ENCODE measurements around the gene PEX6.
"Not testable (repeated sequence)": the region's sequence is repeated elsewhere in the genome, so short reads cannot be mapped to it uniquely, and the experiment has no call there.

Gene PEX6

DNA sequence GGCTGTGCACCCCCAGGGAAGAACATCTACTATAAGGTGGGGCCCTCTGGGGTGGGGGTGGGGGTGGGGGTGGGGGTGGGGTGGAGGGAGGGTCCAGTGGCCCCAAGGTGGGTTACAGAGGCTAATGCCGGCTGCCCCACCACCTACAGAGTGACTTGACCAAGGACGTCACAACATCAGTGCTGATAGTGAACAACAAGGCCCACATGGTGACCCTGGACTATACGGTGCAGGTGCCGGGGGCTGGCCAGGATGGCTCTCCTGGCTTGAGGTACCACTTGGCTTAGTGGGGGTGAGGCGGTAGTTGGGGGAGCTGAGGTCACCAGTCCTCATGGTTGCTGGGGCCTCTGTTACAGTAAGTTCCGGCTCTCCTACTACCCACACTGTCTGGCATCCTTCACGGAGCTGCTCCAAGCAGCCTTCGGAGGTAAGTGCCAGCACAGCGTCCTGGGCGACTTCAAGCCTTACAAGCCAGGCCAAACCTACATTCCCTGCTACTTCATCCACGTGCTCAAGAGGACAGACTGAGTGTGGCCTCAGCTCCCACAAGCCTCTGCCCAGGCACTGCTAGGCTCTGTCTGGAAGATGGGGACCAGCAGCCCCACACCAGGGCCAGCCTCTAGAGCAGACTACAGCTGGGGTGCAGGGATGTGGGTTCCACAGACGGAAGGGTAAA, 15.7 kb downstream of the PEX6 start:
- TF ChIP-seq YY1 (IDR thresholded peaks at IDR 0.05; ENCODE audit: insufficient read depth, insufficient read length) (no peak), SUZ12 (IDR thresholded peaks at IDR 0.05; ENCODE audit: extremely low read depth, insufficient read depth, insufficient read length) (no peak), ZNF274 (IDR thresholded peaks at IDR 0.05; ENCODE audit: low read depth, low read length) (no peak)
- Histone ChIP-seq H3K4me3 (ENCODE audit: insufficient read length, low read depth) (no peak overlapping the region), H3K4me1 (ENCODE audit: insufficient read depth, insufficient read length) (peaks cover 18% of the 10 kb centered on the region), H3K9me3 (ENCODE audit: insufficient read depth, low read length) (no peaks in the 10 kb centered on the region), H3K27me3 (ENCODE audit: insufficient read depth, insufficient read length) (peaks cover 18% of the 10 kb centered on the region), H3K9ac (ENCODE audit: insufficient read length, low read depth) (no peak overlapping the region), H3K36me3 (ENCODE audit: insufficient read depth, insufficient read length, low read length) (peaks cover 56% of the 10 kb centered on the region)
- DNase-seq (ENCODE audit: low read depth, low spot score), result no peak

DNA sequence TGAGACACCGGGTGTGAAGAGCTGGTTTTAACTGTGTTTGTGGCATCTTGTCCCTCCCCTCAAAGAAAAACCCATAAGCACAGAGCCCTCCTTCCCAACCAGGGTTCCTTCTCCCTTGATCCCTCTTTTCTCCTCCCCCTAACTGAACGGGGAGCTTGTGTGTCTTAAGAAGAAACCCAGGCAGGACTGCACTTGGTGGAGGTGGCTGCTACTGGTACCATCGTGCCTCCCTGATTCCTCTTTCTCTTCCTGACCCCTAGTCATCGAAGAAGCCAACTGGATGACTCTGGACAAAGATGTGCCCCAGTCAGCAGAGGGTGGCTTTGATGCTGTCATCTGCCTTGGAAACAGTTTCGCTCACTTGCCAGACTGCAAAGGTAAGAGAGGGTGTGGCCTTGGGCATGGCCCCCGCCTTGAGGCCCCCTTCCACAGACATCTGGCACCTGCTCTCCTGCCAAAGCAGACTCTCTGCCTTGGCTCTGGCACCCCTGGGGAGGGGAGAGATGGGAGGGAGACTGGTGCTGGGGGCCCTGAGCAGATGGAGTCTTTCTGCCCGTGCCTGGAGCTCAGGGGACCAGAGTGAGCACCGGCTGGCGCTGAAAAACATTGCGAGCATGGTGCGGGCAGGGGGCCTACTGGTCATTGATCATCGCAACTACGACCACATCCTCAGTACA, 16.3 kb downstream of the PEX6 start:
- Histone ChIP-seq H3K4me3 (ENCODE audit: insufficient read length, low read depth) (no peak overlapping the region), H3K27me3 (ENCODE audit: insufficient read depth, insufficient read length) (peaks cover 18% of the 10 kb centered on the region), H3K9me3 (ENCODE audit: insufficient read depth, low read length) (no peaks in the 10 kb centered on the region), H3K9ac (ENCODE audit: insufficient read length, low read depth) (no peak overlapping the region), H3K36me3 (ENCODE audit: insufficient read depth, insufficient read length, low read length) (peaks cover 52% of the 10 kb centered on the region), H3K4me1 (ENCODE audit: insufficient read depth, insufficient read length) (peaks cover 18% of the 10 kb centered on the region)
- no peak for DNase-seq (ENCODE audit: low read depth, low spot score)
- no peak for TF ChIP-seq YY1 (IDR thresholded peaks at IDR 0.05; ENCODE audit: insufficient read depth, insufficient read length)

- H3K27me3 ChIP-seq (ENCODE audit: insufficient read depth, insufficient read length), result peaks cover 18% of the 10 kb centered on the region
- peaks cover 46% of the 10 kb centered on the region for H3K36me3 ChIP-seq (ENCODE audit: insufficient read depth, insufficient read length, low read length)
- no peak for DNase-seq (ENCODE audit: low read depth, low spot score)
- no peak for TF ChIP-seq YY1 (IDR thresholded peaks at IDR 0.05; ENCODE audit: insufficient read depth, insufficient read length)
- no peak overlapping the region for H3K9ac ChIP-seq (ENCODE audit: insufficient read length, low read depth)
- H3K9me3 ChIP-seq (ENCODE audit: insufficient read depth, low read length), result no peaks in the 10 kb centered on the region
- H3K4me3 ChIP-seq (ENCODE audit: insufficient read length, low read depth), result no peak overlapping the region
- H3K4me1 ChIP-seq (ENCODE audit: insufficient read depth, insufficient read length), result peaks cover 15% of the 10 kb centered on the region
Measured at GRCh38 chr6:42962096-42962495, 16.9 kb downstream of the PEX6 start.

GRCh38 chr6:42961020-42961470, 17.9 kb downstream of the PEX6 start:
- H3K4me3 ChIP-seq (ENCODE audit: insufficient read length, low read depth), result peak overlapping the region; percentile 41
- no peaks in the 10 kb centered on the region for H3K9me3 ChIP-seq (ENCODE audit: insufficient read depth, low read length)
- H3K9ac ChIP-seq (ENCODE audit: insufficient read length, low read depth), result peak overlapping the region; percentile 63
- peaks cover 18% of the 10 kb centered on the region for H3K27me3 ChIP-seq (ENCODE audit: insufficient read depth, insufficient read length)
- peaks cover 15% of the 10 kb centered on the region for H3K4me1 ChIP-seq (ENCODE audit: insufficient read depth, insufficient read length)
- H3K36me3 ChIP-seq (ENCODE audit: insufficient read depth, insufficient read length, low read length), result peaks cover 40% of the 10 kb centered on the region
- TF ChIP-seq ZNF274 (IDR thresholded peaks at IDR 0.05; ENCODE audit: low read depth, low read length) (no peak), SUZ12 (IDR thresholded peaks at IDR 0.05; ENCODE audit: extremely low read depth, insufficient read depth, insufficient read length) (no peak), YY1 (IDR thresholded peaks at IDR 0.05; ENCODE audit: insufficient read depth, insufficient read length) (no peak)
- DNase-seq (ENCODE audit: low read depth, low spot score), result no peak

DNA sequence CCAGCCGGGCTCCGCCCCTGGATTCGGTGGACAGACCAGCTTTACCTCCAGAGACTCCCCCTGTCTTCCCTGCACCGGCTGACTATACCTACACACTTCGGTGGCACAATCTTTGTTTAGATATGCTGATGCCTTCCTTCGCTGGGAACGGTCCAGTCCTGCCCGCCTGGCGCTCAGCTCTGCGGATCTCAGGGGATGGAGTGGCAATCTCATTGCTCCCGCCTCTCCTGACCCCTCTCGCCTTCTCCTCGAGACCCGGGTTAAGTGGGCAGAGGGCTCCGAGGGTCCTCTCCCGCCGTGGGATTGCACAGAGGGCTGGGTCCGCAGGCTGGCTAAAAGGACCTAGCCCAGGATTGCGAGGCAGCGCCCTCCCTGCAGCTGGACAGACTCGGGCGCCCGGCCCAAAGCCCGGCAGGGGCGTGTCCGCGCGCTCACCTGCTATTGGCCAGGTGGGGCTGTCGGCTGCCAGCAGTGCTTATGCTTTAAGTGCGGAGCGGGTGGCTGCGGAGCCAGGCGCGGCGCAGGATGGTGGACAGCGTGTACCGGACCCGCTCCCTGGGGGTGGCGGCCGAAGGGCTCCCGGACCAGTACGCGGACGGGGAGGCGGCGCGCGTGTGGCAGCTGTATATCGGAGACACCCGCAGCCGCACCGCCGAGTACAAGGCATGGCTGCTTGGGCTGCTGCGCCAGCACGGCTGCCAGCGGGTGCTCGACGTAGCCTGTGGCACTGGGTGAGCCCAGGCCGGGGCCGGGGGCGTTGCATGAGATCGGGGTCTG, 18.6 kb downstream of the PEX6 start, which contains the start of gene GNMT:
Gene GNMT, plus strand, starts transcription at position 512 of the 777 bp plus-strand sequence. Its CDS starts 14 bp downstream, at position 526.
- peaks cover 15% of the 10 kb centered on the region for H3K4me1 ChIP-seq (ENCODE audit: insufficient read depth, insufficient read length)
- no peak for DNase-seq (ENCODE audit: low read depth, low spot score)
- H3K9ac ChIP-seq (ENCODE audit: insufficient read length, low read depth), result peak within 1 kb of the TSS; percentile 63
- H3K9me3 ChIP-seq (ENCODE audit: insufficient read depth, low read length), result no peaks in the 10 kb centered on the region
- TF ChIP-seq SUZ12 (IDR thresholded peaks at IDR 0.05; ENCODE audit: extremely low read depth, insufficient read depth, insufficient read length) (no peak), ZNF274 (IDR thresholded peaks at IDR 0.05; ENCODE audit: low read depth, low read length) (no peak), YY1 (IDR thresholded peaks at IDR 0.05; ENCODE audit: insufficient read depth, insufficient read length) (no peak)
- peaks cover 35% of the 10 kb centered on the region for H3K36me3 ChIP-seq (ENCODE audit: insufficient read depth, insufficient read length, low read length)
- H3K4me3 ChIP-seq (ENCODE audit: insufficient read length, low read depth), result peak within 1 kb of the TSS; percentile 41
- peaks cover 18% of the 10 kb centered on the region for H3K27me3 ChIP-seq (ENCODE audit: insufficient read depth, insufficient read length)

DNA sequence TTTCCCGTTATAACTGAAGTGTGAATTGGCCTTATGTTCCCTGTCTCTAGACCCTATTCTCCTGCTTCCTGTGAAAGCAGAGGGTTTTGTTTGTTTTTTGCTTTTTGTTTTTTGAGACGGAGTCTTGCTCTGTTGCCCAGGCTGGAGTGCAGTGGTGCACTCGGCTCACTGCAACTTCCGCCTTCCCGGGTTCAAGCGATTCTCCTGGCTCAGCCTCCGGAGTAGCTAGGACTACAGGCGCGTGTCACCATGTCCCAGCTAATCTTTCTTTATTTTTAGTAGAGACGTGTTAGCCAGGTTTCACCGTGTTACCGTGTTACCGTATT, 19.1 kb downstream of the PEX6 start:
- peaks cover 29% of the 10 kb centered on the region for H3K36me3 ChIP-seq (ENCODE audit: insufficient read depth, insufficient read length, low read length)
- DNase-seq (ENCODE audit: low read depth, low spot score), result no peak
- H3K9me3 ChIP-seq (ENCODE audit: insufficient read depth, low read length), result no peaks in the 10 kb centered on the region
- peak overlapping the region; percentile 41 for H3K4me3 ChIP-seq (ENCODE audit: insufficient read length, low read depth)
- no peak for TF ChIP-seq ZNF274 (IDR thresholded peaks at IDR 0.05; ENCODE audit: low read depth, low read length)
- TF ChIP-seq YY1 (IDR thresholded peaks at IDR 0.05; ENCODE audit: insufficient read depth, insufficient read length), result no peak
- TF ChIP-seq SUZ12 (IDR thresholded peaks at IDR 0.05; ENCODE audit: extremely low read depth, insufficient read depth, insufficient read length), result no peak
- H3K9ac ChIP-seq (ENCODE audit: insufficient read length, low read depth), result peak overlapping the region; percentile 63
- peaks cover 15% of the 10 kb centered on the region for H3K4me1 ChIP-seq (ENCODE audit: insufficient read depth, insufficient read length)
- peaks cover 18% of the 10 kb centered on the region for H3K27me3 ChIP-seq (ENCODE audit: insufficient read depth, insufficient read length)

- no peak overlapping the region for H3K4me3 ChIP-seq (ENCODE audit: insufficient read length, low read depth)
- H3K4me1 ChIP-seq (ENCODE audit: insufficient read depth, insufficient read length), result peaks cover 7% of the 10 kb centered on the region
- no peak for DNase-seq (ENCODE audit: low read depth, low spot score)
- no peak overlapping the region for H3K9ac ChIP-seq (ENCODE audit: insufficient read length, low read depth)
- H3K36me3 ChIP-seq (ENCODE audit: insufficient read depth, insufficient read length, low read length), result peaks cover 13% of the 10 kb centered on the region
- TF ChIP-seq ZNF274 (IDR thresholded peaks at IDR 0.05; ENCODE audit: low read depth, low read length) (no peak), YY1 (IDR thresholded peaks at IDR 0.05; ENCODE audit: insufficient read depth, insufficient read length) (no peak), SUZ12 (IDR thresholded peaks at IDR 0.05; ENCODE audit: extremely low read depth, insufficient read depth, insufficient read length) (no peak)
- peaks cover 18% of the 10 kb centered on the region for H3K27me3 ChIP-seq (ENCODE audit: insufficient read depth, insufficient read length)
- H3K9me3 ChIP-seq (ENCODE audit: insufficient read depth, low read length), result no peaks in the 10 kb centered on the region
Measured at GRCh38 chr6:42958125-42958524, 20.9 kb downstream of the PEX6 start.

GRCh38 chr6:42954405-42954804, 24.6 kb downstream of the PEX6 start:
- H3K36me3 ChIP-seq (ENCODE audit: insufficient read depth, insufficient read length, low read length); H3K9ac ChIP-seq (ENCODE audit: insufficient read length, low read depth); H3K27me3 ChIP-seq (ENCODE audit: insufficient read depth, insufficient read length); H3K4me3 ChIP-seq (ENCODE audit: insufficient read length, low read depth); H3K4me1 ChIP-seq (ENCODE audit: insufficient read depth, insufficient read length); H3K9me3 ChIP-seq (ENCODE audit: insufficient read depth, low read length); DNase-seq (ENCODE audit: low read depth, low spot score): not testable (repeated sequence)
